Activated T-helper 1 cell treated with anti-CD3 and anti-CD28 coated beads, Interleukin-2, amount 50 U/mL, for 16 hours (primary cell): ENCODE results near the gene CNP.
"Not testable (repeated sequence)": the region's sequence is repeated elsewhere in the genome, so short reads cannot be mapped to it uniquely, and the experiment has no call there.

Experiments used
- DNase-seq, 2 donors: peaks; one replicate each; pipeline ENCODE4 v3.0.0-alpha.2; 2020; ENCODE audit warnings: low read depth in 1 of 2, low spot score in 1 of 2

The CNP gene

GRCh38 chr17:42002175-42002791, 35.7 kb downstream of the CNP start:
- DNase-seq = no peak

DNA sequence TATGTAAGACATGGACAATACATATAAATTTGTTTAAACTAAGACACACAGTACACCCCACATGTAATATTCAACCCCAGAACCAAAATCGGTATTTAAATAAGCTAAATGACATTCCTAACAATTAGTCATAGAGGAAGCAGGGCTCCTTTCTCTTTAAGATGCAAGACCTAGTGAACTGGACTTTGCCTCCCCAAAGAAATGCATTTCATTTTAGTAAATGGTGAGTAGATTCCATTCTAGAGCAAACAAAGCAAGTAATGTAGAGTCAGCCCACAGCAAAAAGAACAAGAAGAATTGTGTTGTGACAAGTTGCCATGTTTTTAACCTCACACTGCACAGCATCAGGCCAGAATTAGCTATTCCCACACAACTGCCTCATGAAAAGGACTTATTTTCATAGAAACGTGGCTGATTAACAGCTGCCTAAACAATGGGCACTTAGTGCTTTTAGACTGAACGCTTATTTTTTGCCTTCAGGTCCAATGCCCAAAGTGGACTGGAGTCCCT, 36.3 kb downstream of the CNP start:
- no peak for DNase-seq

- no peak for DNase-seq
Measured at GRCh38 chr17:42005166-42005565, 38.6 kb downstream of the CNP start.

GRCh38 chr17:42009170-42009569, 42.6 kb downstream of the CNP start:
- DNase-seq = no peak

GRCh38 chr17:42010266-42010680, 43.7 kb downstream of the CNP start:
- not testable (repeated sequence) for DNase-seq

GRCh38 chr17:42010898-42011516, 44.4 kb downstream of the CNP start:
- no peak for DNase-seq

DNA sequence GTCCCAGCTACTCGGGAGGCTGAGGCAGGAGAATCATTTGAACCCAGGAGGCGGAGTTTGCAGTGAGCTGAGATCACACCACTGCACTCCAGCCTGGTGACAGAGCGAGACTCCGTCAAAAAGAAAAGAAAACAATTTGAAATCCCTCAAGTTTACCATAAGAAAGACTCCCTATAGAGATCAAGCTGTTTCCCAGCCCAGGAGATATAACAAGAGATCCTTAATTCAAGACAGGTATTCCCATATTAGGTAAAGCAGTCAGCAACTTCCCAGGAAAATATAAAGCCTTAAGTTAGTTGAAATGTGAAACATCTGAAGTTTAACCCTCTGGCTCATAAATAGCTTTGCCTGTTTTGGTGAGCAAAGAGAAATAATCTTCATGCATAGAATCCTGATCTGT, 45.8 kb downstream of the CNP start:
- not testable (repeated sequence) for DNase-seq

DNA sequence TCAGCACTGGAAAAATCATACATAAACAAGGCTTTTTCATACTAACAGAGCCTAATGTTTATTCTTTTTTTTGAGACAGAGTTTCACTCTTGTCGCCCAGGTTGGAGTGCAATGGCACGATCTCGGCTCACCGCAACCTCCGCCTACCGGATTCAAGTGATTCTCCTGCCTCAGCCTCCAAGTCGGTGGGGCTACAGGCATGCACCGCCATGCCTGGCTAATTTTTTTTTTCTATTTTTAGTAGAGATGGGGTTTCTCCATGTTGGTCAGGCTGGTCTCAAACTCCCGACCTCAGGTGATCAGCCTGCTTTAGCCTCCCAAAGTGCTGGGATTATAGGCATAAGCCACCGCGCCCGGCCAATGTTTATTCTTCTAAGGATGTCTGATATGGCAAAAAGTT, 47.1 kb downstream of the CNP start:
- not testable (repeated sequence) for DNase-seq

- DNase-seq = no peak
Measured at GRCh38 chr17:42016411-42016831, 49.8 kb downstream of the CNP start.

GRCh38 chr17:42016941-42017865, 50.6 kb downstream of the CNP start, which contains the start of gene DNAJC7:
DNAJC7 (minus strand) TSS chr17:42017439; CDS start chr17:42017416, 23 bp downstream.
- peak; percentile 77 to 87 for DNase-seq

DNA sequence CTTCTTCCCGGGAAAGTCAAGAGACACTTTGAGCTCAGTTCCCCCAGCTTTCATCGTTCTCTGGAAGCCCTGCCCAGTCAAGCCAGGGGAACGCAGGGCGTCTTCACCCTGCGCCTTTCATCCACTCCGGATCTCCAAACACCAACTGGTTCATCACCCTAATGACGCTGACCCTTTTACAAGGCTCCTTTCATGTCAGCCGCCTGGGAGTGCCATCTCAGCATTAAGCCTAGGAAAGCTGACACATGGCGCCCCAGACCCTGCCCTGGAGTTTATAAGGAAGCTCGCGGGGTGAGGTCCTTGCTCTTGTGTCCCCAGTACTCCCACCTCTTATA, 51.2 kb downstream of the CNP start:
- DNase-seq = no peak

DNA sequence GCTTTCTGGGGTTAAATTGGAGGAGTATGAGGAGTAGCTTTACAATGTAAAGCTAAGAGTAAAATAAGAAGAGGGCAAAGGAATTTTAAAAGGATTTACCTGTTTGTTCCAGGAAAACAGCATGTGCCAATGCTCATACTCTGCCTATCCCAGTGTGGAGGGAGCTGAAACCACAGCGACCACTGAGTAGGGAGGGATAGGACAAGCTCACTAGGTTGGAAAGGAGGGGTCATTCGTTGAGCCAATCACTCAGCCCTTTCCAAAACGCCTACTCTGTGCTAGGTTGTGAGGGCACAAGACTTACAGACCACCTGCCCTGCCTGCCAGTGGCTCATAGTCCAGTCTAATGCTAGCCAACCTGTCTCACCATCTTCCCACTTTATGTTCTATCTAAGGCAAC, 51.7 kb downstream of the CNP start:
- DNase-seq = no peak

- DNase-seq = no peak
Measured at GRCh38 chr17:42018988-42019387, 52.4 kb downstream of the CNP start.

DNA sequence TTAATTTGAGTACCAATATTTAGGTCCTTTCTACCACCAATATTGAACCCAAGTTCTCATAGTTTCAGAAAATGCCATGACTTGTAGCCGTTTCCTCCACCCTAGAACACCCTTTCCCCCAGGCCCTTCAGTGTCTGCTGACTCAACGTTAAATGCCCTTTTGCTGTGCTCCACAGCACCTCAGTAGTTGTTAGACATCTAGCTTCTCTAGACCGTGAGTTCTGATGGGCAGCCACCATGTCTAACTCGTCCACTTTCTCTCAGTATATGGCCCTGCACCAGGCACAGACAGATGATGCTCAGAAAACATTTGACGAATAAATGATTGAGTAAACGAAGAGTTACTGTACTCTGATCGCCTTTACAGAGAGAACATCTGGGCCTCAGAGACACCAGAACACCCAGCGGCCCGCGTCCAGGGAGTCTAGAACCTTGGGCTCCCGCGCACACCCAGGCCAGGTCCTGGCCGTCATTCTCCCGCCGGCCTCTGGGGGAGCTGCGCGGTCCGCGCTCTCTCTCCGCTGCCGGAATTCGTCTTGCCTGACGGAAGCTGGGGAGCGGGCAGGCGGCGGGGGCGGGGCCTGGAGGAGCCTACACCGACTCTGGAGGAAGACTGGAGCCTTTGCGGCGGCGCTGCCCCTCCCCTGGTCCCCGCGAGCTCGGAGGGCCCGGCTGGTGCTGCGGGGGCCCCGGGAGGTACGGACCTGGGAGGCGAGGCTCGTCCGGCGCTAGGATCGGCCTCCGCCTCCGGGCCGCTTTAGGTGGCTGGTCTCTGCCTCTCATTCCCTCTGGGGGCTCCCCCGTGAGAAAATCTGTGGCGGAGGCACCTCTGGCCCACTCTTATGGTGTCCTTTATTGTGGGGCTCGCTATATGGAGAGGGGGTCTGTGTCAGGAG, 53.2 kb downstream of the CNP start, which contains the start of gene NKIRAS2:
Gene NKIRAS2 (plus strand): TSS at position 582 of the 896 bp plus-strand sequence. CDS start 1,488 bp downstream, outside the sequence.
- DNase-seq = peak; percentile 89 to 90

GRCh38 chr17:42020845-42021244, 54.2 kb downstream of the CNP start:
- DNase-seq = not testable (repeated sequence)

DNA sequence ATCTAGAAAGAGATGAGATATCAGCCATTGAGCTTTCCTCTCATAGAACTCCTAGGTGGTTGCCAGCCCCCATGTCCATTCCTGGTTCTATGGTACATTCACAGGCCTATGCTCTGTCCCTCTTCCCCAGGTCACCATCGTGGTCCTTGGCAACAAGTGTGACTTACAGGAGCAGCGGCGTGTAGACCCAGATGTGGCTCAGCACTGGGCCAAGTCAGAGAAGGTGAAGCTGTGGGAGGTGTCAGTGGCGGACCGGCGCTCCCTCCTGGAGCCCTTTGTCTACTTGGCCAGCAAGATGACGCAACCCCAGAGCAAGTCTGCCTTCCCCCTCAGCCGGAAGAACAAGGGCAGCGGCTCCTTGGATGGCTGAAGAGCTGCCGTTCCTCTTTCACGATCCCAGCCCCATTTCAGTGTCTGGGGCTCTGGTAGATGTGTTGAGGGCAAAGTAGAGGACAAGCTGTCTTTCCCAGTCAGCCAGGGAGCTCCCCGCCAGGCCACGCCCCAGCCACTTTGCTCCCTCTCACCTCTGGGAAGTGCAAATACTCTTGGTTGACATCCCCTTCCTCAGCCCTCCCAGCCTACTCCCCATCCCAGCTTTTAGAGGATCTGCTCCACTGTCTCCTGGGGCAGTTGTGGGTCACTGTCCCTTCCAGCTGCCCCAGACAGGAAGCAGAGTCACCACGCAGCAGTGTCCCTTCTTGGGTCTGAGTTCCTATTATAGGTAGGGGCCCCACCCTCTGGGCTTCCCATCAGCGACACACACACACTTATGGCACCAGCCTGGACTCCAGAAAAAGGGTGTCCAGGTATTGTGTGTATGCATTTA, 57.1 kb downstream of the CNP start:
- DNase-seq = no peak

- no peak for DNase-seq
Measured at GRCh38 chr17:42025191-42025579, 58.6 kb downstream of the CNP start.

- DNase-seq = no peak
Measured at GRCh38 chr17:42025936-42026335, 59.3 kb downstream of the CNP start.

DNA sequence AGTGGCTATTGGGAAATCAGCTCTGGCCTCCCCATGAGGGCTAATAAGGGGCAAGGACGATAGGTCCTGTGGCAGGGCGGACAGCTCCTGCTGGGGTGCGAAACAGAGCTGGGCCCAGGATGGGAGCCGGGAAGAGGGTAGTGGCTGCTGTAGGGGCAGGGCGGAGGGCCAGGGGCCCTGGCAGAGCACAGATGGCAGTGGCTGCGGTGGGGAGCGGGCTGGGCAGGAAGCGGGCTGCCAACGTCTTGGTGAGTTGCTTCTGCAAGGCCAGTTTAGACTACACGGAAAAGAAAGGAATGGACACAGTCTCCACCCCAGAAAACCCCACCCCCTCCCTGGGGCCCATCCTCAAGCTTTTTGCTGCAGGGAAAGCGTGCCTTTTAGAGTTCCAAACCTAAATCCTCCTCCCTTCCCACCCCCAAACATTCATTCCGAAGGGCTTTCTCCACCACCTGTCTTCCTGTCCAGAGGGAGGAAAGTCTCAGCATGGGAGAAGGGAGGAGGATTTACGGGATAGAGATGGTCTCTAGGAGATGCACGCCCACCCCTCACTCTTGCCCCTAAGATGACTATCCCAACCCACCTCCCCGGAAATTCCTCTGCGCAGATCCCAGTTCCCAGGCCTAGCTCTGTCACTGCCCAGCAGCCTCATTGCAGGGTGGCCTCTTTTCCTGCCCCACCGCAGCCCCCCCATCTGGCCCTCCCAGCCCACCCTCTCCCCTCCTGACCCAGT, 60.4 kb downstream of the CNP start:
- DNase-seq = no peak
